Erythroblast (primary cell): ENCODE measurements around the gene LRRTM1.

Source experiments
- DNase-seq, 2 experiments: peaks; one replicate each; lab custom pipeline; 2025; lab: John Stamatoyannopoulos, UW
- GATA1 ChIP-seq: IDR thresholded peaks from 2 replicates; pipeline ENCODE4 v1.6.1; 2011; ENCODE audit warnings: low read depth, mild to moderate bottlenecking, control low read depth, low read length, moderate library complexity
- POLR2A ChIP-seq: IDR thresholded peaks from 2 replicates; pipeline ENCODE4 v1.6.1; 2011; ENCODE audit warnings: mild to moderate bottlenecking, low read length

The LRRTM1 gene, protein sequence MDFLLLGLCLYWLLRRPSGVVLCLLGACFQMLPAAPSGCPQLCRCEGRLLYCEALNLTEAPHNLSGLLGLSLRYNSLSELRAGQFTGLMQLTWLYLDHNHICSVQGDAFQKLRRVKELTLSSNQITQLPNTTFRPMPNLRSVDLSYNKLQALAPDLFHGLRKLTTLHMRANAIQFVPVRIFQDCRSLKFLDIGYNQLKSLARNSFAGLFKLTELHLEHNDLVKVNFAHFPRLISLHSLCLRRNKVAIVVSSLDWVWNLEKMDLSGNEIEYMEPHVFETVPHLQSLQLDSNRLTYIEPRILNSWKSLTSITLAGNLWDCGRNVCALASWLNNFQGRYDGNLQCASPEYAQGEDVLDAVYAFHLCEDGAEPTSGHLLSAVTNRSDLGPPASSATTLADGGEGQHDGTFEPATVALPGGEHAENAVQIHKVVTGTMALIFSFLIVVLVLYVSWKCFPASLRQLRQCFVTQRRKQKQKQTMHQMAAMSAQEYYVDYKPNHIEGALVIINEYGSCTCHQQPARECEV

DNA sequence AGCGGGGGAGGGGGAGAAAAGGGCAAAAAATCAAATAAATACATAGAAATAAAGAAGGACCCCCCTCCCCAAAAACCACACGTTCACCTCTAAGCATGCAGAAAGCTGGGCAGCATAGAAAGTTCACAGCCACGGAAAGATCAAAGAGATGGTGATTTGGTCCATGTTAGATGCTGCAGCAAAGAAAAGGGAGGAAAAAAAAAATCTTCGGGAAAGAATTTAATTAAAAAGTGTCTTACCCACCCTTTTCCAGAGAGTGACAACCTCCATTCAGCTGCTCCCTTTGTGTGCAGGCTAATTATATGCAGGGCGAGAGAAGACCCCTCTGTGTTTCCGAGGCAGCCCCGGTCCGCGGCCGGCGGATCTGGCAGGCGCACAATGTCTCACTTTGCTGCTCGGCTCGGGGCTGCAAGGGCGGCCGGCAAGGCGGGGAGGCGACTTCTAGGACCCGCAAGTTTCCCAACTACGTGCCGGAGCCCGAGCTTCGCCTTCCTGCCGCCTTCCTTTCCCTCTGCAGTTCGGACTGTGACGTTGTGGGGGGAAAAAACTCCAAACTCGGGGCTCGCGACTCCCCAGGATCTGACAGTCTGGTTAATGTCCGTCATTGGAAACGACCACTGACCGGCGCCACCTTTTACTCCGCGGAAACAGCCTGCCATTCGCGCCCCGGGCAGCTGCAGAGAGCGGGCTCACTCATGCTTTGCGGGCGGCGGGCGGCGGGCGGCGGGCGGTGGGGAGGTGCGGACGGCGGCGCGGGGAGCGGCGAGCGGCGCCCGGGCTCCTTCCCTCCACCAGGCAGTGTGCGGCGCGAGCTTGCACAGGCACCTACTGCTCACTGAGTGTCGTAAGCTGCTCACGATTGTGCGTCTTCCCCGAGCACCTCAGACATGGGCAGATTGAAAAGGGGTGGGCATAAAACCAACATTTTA lies at the start of gene LRRTM1:
Gene LRRTM1 (minus strand): TSS at position 844 of the 929 bp plus-strand sequence. CDS start 933 bp downstream, outside the sequence.
- TF ChIP-seq GATA1 (no peak), POLR2A (no peak)
- DNase-seq: no peak

DNA sequence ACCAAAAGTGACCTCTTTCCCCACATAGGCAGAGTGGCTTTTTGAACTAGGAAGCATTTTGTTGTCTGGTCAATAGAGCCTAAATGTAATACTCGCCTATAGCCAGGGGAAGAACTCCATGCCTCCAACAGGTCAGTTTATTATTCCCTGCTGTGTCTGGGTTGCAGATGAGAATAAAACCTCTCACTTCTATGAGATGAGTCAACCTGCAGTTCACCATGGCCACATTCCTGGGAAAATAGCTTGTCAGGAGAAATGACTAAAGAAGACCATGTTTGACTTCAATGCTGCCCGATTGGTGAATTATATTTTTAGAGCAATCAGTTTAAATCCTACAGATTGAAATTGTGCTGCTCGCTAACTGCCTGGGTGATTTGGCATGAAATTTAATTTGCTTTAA lies 46.7 kb upstream of the LRRTM1 start:
- TF ChIP-seq POLR2A (no peak), GATA1 (no peak)
- no peak for DNase-seq

DNA sequence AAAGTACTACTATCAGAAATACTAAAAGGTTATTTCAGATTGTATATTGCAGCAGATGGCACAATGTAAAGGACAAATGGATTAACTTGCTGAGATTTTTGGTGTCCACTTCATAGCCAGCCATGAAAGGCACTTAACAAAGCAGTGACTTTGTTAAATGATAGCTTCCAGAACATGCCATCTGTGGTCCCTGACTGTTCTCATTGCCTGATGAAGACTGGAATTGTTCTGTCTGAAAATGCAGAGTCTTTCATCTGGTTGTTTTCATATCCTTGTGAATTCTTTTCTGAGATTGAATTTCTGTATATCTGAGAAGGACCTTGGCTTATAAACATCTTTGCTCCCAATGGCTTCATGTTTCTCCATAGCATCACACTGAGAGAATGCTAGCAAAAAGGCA lies 44.4 kb upstream of the LRRTM1 start:
- TF ChIP-seq GATA1 (no peak), POLR2A (no peak)
- no peak for DNase-seq

DNA sequence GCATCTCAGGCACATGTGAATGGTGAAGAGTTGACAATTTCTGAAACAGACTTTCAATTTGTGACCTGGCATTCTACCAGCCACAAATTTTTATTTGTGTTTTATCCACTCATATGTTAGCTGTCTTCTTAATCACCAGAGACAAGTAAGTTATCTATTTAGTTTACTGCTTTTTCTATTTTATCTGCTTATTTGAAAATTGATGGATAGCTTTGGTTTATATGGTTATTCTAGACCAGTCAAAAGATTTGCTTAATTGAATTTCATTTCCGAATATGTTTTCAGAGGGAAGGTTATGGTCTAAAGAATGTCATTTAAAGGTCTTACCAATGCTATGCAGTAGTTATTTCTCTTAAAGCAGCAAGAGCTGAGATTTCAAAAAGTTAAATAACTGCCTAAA lies 43.5 kb upstream of the LRRTM1 start:
- DNase-seq: no peak
- TF ChIP-seq POLR2A (no peak), GATA1 (no peak)

DNA sequence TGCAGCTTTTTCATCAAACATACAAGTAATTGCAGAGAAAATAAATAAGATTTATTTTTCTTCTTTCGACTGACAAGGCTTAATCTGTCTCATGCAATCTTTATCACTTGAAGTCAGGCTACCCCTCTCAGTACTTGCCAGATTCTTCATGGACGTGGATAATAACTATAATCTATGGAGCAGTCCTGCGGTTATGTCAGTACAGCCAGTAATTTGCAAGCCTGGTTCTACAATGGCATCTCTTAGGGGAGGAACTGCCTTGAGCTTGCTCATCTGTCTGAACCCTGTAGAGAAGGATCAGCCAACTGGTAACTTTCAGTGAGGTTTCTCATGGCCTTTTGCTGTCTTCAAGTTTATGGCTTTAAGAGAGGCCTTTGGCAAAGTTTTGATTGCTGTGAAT lies 35.5 kb upstream of the LRRTM1 start:
- no peak for TF ChIP-seq POLR2A
- no peak for TF ChIP-seq GATA1
- DNase-seq: no peak

DNA sequence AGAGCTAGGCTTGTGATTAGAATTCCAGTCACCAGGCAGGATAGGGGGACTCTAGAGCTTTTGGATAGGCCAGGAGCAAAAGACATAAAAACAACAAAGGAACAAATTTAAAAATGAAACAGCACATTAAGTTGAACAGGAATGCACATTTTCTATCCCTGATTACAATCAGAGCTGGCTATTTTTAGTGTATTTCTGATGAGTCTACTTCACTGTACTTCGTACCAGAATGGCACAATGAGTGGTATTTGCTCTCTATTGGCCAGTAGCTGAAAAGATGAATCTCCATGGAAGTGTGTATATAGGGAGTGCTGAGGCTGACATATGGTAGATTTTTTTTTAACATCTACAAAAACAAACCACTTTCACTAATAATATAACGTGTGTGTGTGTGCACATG lies 34.2 kb upstream of the LRRTM1 start:
- DNase-seq: no peak
- TF ChIP-seq GATA1 (no peak), POLR2A (no peak)

DNA sequence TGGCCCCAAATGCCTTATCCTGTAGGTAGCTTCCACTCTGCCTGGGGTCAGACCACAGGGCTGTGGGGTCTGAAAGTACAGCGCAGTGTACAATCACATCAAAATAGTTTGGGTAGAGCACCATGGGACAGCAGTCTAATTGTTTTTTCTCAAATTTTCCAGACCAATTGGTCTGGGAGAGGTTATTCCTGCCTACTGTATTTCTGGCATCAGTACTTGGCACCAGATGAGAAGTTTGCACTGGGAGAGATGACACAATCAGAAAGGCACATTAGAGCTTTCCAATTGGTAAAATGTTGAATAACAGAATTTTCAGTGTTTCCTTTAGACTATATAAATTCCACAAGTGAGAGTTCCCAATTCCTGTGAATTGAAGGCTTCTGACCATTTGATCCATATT lies 30.9 kb upstream of the LRRTM1 start:
- no peak for DNase-seq
- TF ChIP-seq POLR2A (no peak), GATA1 (no peak)

DNA sequence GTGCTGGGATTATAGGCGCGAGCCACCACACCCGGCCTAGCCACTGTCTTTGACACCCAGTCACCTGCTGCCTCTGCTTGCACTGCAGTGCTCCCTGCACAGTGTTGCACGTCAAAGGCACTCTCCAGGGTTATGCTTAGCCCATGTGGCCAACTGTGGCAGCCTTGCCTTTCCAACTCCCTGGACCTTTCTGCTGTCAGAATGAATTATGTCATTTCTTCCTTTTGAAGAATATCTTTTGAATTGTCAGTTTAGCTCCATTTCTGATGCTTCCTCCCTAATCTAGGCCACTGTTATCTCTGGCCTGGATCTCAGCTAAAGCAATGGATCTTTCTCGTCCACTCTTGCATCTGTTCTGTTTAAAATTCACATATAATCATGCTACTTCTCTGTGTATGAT lies 29.3 kb upstream of the LRRTM1 start:
- no peak for DNase-seq
- TF ChIP-seq GATA1: no peak
- TF ChIP-seq POLR2A: no peak

DNA sequence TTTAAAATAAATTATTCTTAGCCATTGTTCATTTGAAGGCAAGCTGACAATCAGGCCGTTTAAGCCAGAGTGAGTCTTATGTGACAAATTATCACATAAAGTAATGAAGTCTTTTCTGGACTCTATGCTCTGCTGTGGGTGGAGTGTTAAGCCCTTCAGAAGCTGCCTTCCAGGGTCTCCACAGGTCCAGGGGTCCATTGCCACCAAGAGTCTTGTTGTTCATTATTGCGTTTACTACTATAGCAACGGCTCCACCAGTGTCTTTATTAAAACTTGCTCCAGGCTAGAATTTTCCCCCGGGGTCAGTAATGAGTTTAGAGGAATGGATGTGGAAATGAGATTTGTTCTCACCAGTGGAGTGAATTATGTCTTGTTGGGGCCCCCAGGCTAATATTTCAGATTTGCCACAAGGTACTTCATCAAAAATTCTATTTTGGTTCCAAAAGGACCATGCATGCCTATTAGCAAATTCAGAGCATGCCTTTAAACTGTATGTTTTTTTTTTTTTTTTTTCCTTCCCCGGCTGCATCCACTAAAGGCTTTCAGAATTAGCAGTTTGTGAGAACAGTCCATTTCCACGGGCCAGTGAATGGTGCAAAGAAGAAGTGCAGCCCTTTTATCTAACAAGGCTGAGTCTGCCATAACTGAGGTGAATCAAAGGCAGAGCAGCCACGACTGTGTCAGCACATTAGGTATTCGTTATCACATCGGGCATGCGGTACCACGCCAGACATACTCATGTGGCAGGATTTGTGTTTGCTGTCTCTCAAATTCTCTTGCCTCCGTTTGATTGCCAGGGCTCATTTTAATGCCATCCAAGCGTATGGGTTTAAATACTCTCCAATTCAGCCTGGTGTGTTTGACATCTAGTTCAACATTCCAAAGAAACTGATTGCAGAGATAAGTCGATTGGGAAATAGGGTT lies 26.2 kb upstream of the LRRTM1 start:
- no peak for DNase-seq
- no peak for TF ChIP-seq GATA1
- no peak for TF ChIP-seq POLR2A

DNA sequence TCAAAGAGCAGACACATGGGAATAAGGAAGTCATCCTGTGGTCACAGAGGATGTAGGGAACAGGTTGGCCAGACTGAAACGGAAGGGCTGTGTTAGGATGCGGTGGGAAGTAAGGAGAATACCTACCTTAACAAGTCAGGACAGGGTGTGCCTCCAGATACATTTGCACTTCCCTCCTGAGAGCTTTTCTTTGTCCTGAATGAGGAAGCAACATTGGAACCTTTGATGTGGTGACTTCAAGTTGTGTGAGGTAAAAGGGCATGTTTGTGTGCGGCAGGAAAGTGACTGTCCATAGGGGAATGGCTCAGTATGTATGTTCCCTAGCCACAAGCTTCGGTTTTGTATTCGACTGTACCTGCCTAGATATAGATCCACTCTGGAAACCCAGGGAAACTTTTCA lies 24.9 kb upstream of the LRRTM1 start:
- TF ChIP-seq POLR2A (no peak), GATA1 (no peak)
- DNase-seq: no peak

DNA sequence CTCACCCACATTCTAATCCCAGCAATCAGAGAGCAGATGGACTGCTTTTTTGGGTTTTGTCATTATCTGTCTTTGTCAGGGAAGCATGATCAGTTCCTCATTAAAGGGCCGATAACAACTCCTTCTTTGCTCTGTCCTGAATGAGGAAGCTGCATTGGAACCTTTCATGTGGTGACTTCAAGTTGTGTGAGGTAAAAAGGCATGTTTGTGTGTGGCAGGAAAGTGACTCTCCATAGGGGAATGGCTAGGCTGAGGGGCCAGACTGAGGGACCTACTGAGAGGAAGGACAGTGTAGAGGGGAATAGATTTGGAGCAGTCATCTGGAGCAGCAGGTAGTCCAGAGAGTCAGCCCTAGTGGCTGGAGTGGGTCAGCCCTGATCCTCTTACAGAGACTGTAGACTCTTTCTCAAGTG lies 23.6 kb upstream of the LRRTM1 start:
- no peak for DNase-seq
- TF ChIP-seq GATA1 (no peak), POLR2A (no peak)

DNA sequence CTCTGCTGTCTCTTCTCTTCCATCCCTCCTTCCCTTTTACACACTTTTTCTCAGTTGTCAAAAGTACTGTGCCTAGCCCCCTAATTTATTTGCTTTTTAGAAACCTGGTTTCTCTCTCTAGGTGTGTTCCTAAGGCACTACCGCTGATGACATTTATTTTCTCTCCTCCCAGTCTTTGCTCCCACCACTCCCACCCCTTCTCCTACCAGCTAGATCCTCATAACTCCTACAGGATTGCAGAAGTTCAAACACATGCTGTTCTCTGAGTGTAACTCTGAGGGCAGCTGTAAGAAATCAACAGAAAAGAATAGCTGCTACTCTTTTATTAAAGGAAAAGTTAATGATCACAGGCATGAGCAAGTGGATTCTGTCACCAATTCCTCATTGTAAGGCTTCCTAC lies 22.3 kb upstream of the LRRTM1 start:
- no peak for DNase-seq
- TF ChIP-seq GATA1 (no peak), POLR2A (no peak)

DNA sequence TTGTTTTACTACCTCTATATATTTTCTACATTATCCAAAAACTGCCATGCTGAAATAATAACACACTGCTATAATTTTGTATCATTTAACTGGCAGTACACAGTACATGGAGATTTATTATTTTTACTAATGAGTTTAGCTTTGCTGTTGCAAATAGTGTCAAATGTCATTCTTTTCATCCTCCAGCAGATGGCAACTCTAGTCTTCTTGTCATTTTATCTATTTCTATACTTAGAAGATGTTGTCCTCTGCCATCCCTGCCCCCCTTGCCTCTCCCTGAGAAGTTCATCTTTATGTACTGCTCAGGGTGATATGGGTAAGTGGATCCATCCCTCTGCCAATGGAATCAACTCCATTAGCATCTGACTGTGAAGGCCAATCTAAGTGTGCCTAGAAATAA lies 21.7 kb upstream of the LRRTM1 start:
- peak in 1 of 2 experiments; percentile 3 for DNase-seq

More for the DNA sequence above, 21.7 kb upstream of the LRRTM1 start:
- TF ChIP-seq POLR2A (no peak), GATA1 (no peak)
